MM.1S (cell line): ENCODE measurements around the gene CDKL4.

Experiments used
- EZH2 ChIP-seq: fragments of 300-600 bp; sonication (generic); optimal IDR thresholded peaks from 2 replicates; pipeline ENCODE3; 2017; ENCODE audit warnings: low read depth, mild to moderate bottlenecking, antibody characterized with exemption, low read length, mixed read lengths
- TF ChIP-seq, protein P1 (sequence below): fragments of 300-600 bp; sonication (generic); IDR thresholded peaks from 2 replicates; pipeline ENCODE4 v1.5.1; 2016; ENCODE audit warnings: antibody characterized with exemption, low read length, mixed read lengths

DNA sequence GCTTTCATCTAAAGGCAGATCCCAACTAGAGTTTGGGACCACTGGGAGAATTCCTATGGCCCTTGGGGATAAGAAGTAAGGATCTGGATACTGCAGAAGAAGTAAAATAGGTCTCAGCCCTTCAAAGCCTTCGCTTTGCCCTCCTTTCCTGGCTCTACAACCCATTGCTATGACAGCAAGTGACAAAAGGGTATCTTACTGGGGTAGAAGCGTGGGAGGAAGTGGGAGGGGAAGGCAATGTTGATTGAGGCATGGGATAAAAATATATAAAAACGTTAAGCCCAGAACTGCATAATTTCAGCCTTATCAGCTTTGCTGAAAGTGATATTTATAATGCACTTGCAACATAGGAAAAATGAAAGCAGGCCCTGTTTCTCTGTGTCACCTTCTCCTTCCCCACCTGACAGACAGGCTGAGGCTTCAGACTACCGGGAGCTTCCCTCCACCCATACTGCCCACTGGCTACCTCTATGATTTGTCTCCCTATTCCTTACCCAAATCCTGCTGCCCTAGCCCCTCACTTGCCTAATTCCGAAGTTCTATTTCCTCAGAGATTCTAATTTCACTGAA, 108.0 kb downstream of the CDKL4 start:
- TF ChIP-seq, protein P1, sequence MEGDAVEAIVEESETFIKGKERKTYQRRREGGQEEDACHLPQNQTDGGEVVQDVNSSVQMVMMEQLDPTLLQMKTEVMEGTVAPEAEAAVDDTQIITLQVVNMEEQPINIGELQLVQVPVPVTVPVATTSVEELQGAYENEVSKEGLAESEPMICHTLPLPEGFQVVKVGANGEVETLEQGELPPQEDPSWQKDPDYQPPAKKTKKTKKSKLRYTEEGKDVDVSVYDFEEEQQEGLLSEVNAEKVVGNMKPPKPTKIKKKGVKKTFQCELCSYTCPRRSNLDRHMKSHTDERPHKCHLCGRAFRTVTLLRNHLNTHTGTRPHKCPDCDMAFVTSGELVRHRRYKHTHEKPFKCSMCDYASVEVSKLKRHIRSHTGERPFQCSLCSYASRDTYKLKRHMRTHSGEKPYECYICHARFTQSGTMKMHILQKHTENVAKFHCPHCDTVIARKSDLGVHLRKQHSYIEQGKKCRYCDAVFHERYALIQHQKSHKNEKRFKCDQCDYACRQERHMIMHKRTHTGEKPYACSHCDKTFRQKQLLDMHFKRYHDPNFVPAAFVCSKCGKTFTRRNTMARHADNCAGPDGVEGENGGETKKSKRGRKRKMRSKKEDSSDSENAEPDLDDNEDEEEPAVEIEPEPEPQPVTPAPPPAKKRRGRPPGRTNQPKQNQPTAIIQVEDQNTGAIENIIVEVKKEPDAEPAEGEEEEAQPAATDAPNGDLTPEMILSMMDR, result no peak
- TF ChIP-seq EZH2, result no peak
